SKM-1 treated with dmso at 0.1 percent for 144 hours (cell line): ENCODE data around the gene CACNB2.
"Not testable (repeated sequence)": the region's sequence is repeated elsewhere in the genome, so short reads cannot be mapped to it uniquely, and the experiment has no call there.

Experiments
- DNase-seq: peaks from one replicate; lab custom pipeline; 2025; ENCODE audit not compliant: unreplicated experiment; lab: John Stamatoyannopoulos, UW

CACNB2 gene

GRCh38 chr10:18556522-18557147 lies 416.4 kb downstream of the CACNB2 start:
- no peak for DNase-seq

DNA sequence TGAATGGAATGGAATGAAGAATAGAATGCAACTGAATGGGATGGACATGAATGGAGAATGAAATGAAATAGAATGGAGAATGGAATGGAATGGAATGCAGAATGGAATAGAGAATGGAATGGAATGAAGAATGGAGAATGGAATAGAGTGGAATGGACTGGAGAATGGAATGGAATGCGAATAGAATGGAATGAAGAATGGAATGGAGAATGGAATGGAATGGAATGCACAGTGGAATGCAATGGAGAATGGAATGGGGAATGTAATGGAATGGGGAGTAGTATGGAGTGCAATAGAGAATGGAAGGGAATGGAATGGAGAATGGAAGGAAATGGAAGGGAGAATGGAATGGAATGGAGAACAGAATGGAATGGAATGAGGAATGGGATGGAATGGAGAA lies 417.7 kb downstream of the CACNB2 start:
- DNase-seq, result no peak

DNA sequence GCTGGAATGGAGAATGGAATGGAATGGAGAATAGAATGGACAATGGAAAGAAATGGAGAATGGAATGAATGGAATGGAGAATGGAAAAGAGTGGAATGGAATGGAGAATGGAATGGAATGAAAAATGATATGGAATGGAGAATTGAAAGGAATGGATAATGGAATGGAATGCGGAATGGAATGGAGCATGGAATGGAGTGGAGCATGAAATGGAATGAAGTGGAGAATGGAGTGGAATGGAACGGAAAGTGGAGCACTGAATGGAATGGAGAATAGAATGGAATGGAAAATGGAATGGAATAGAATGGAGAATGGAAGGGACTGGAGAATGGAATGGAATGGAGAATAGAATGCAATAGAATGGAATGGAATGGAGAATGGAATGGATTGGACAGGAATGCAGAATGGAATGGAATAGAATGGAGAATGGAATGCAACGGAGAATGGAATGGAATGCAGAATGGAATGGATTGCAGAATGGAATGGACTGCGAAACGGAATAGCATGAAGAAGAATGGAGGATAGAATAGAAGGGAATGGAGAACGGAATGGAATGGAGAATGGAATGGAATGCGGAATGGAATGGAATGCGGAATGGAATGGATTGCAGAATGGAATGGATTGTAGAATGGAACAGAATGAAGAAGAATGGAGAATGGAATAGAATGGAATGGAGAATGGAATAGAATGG lies 421.8 kb downstream of the CACNB2 start:
- DNase-seq, result no peak

- no peak for DNase-seq
Observed at GRCh38 chr10:18563003-18563726, 422.9 kb downstream of the CACNB2 start.

DNA sequence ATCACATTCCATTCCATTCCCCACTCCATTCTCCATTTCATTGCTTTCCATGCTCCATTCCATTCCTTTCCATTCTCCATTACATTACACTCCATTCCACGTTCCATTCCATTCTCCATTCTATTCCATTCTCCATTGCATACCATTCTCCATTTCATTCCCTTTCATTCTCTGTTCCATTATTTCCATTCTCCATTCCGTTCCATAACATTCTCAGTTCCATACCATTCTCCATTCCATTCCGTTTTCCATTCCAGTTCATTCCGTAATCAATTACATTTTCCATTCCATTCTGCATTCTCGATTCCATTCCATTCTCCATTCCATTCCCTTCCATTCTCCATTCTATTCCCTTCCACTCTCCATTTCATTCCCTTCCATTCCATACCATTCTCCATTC lies 424.8 kb downstream of the CACNB2 start:
- no peak for DNase-seq

DNA sequence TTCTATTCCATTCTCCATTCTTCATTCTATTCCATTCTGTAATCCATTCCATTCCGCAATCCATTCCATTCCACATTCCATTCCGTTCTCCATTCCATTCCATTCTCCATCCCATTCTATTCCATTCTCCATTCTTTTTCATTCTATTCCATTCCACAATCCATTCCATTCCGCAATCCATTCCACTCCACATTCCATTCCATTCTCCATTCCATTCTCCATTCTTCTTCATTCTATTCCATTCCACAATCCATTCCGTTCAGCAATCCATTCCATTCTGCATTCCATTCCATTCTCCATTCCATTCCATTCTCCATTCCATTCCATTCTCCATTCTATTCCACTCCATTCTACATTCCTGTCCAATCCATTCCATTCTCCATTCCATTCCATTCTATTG lies 426.0 kb downstream of the CACNB2 start:
- no peak for DNase-seq

- DNase-seq, result no peak
Observed at GRCh38 chr10:18567343-18567856, 427.2 kb downstream of the CACNB2 start.

GRCh38 chr10:18570386-18570785 lies 430.2 kb downstream of the CACNB2 start:
- DNase-seq, result not testable (repeated sequence)

- no peak for DNase-seq
Observed at GRCh38 chr10:18571076-18571475, 430.9 kb downstream of the CACNB2 start.

DNA sequence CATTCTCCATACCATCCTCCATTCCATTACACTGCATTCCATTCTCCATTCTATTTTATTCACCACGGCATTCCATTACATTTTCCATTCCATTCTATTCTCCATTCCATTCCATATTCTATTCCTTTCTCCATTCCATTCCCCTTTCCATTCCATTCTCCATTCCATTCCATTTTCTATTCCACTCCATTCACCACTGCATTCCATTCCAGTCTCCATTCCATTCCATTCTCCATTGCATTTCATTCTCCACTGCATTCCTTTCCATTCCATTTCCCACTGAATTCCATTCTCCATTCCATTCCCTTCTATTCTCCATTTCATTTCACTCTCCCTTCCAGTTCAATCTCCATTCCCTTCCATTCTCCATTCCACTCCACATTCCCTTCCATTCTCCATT lies 431.6 kb downstream of the CACNB2 start:
- DNase-seq, result no peak

DNA sequence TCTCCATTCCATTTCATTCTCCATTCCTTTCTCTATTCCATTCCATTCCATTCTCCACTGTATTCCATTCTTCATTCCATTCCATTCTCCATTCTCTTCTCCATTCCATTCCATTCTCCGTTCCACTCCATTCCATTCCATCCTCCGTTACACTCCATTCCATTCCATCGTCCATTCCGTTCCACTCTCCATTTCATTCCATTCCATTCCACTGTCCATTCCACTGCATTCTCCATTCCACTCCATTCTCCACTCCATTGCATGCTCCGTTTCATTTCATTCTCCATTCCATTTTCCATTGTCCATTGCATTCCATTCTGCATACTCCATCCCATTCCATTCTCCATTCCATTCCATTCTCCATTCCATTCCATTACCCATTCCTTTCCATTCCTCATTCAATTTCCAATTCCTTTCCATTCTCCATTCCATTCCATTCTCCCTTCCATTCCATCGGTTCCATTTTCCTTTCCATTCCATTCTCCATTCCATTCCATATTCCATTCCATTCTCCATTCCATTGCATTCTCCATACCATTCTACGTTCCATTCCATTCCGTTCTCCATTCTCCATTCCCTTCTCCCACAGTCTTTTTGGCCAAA lies 432.8 kb downstream of the CACNB2 start:
- DNase-seq, result no peak

GRCh38 chr10:18576586-18576985 lies 436.4 kb downstream of the CACNB2 start:
- DNase-seq, result no peak

DNA sequence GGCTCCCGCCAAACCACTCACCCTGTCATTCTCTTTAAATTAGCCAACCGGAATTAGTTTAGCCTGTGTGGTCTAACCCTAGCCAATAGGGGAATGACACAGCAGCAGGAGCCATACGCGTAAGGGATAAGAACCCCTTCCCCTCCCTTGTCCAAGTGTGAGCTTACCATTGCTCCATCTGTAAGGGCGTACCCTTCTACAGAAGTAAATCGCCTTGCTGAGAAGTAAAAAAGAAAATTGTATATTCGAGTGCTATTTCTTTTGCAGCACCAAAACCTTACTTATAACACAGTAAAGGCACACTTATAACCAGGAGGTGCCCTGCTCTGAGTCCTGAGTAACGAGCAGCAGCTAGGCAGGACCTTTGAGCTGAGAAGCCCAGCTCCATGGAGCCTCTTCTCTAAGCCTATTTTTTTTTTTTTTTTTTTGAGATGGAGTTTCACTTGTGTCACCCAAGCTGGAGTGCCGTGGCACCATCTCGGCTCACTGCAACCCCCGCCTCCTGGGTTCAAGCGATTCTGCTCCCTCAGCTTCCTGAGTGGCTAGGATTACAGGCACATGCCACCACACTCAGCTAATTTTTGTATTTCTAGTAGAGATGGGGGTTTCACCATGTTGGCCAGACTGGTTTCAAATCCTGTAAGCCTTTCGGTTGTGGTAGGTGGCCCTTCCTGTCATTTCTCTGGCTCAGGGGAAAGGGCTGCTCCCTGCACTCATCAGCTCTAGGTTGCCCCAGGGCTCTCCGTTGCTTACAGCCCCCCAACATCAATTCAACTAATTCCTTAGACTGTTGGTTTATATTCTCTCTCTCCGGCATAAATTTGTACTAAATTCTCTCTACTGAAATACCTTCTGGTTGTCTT lies 437.8 kb downstream of the CACNB2 start:
- no peak for DNase-seq

DNA sequence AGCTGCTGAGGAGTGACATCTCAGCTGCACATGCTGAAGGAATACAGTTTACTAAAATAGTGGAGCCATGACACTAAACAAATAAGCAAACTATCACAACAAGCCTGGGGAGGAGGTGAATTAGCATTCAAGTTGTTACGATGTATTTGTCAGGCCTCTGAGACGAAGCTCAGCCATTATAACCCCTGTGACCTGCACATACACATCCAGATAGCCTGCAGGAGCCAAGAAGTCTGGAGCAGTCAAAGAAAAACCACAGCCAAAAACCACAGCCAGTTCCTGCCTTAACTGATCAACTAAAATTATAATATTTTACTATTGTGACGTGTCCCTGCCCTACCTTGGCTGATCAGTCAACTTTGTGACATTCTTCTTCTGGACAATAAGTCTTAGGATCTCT lies 442.6 kb downstream of the CACNB2 start:
- DNase-seq, result no peak

DNA sequence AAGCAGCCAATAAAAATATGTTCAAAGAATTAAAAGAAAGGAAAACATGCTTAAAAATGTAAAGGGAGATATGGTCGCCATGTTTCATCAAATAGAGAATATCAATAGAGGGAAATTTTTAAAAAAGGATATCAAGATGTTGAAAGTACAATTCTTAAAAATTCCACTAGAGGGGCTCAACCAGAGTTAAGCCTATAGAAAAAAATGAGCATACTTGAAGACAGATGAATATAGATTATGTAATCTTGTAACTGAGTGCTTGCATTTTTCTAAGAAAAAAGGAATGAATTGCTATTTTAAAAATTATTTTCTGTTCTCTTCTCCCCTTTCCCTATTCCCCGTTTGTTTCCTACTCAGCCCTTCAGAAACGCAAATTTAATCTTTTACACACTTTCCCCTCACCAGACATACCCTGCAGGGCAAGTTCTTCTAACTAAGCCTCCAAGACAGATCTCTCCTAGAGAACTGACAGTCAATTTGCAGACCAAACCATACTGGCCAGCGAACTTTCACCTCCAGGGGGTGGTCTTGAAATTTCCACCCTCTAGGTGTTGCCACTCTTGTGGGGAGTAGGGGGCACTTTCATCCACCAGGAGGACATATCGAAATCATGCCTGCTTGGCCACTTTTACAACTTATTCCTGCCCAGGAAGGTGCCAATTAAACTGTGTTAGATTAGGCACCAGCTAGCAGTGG lies 443.5 kb downstream of the CACNB2 start:
- no peak for DNase-seq

- DNase-seq, result not testable (repeated sequence)
Observed at GRCh38 chr10:18586637-18587036, 446.4 kb downstream of the CACNB2 start.

DNA sequence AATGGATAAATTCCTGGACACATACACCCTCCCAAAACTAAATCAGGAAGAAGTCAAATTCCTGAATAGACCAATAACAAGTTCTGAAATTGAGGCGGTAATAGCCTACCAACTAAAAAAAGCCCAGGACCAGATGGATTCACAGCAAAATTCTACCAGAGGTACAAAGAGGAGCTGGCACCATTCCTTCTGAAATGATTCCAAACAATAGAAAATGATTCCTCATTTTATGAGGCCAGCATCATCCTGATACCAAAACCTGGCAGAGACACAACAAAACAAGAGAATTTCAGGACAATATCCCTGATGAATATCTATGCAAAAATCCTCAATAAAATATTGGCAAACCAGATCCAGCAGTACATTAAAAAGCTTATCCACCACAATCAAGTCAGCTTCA lies 450.9 kb downstream of the CACNB2 start:
- DNase-seq, result not testable (repeated sequence)
